Osteoblast (primary cell): ENCODE measurements around the gene ARHGAP21. TPM values are rescaled to one million over a fixed set of nuclear protein-coding genes. Genes with fewer than 3 reads are reported as not detected.

Experiments
- DNase-seq: peaks from one replicate; pipeline ENCODE4 v3.0.0; 2011; ENCODE audit warnings: low spot score, mixed read lengths; ENCODE audit not compliant: insufficient read length; ENCODE audit errors: missing footprints
- H2AFZ ChIP-seq: 2 replicates; pipeline ENCODE4 v1.6.0; 2011; ENCODE audit warnings: mild to moderate bottlenecking, low read length
- H3K27ac ChIP-seq: 2 replicates; pipeline ENCODE4 v1.5.1; 2011; ENCODE audit warnings: mild to moderate bottlenecking, low read depth, low read length, moderate library complexity
- H3K27me3 ChIP-seq: 2 replicates; pipeline ENCODE4 v1.6.0; 2012; ENCODE audit warnings: mild to moderate bottlenecking, control low read depth, inconsistent platforms, low read length, moderate library complexity; ENCODE audit not compliant: insufficient read depth
- H3K36me3 ChIP-seq: 2 replicates; pipeline ENCODE4 v1.5.1; 2011; ENCODE audit warnings: mild to moderate bottlenecking, low read length, control low read depth, moderate library complexity; ENCODE audit not compliant: insufficient read depth
- H3K4me1 ChIP-seq: 2 replicates; pipeline ENCODE4 v1.5.1; 2011; ENCODE audit warnings: mild to moderate bottlenecking, low read length, control low read depth, moderate library complexity; ENCODE audit not compliant: insufficient read depth
- H3K4me2 ChIP-seq: 2 replicates; pipeline ENCODE4 v1.6.0; 2011; ENCODE audit warnings: mild to moderate bottlenecking, low read length; ENCODE audit not compliant: insufficient read depth
- H3K4me3 ChIP-seq: fragments of 200-600 bp; sonication (generic); 3 replicates; pipeline ENCODE4 v1.5.1; 2012; ENCODE audit warnings: mild to moderate bottlenecking, low read length, inconsistent platforms; ENCODE audit not compliant: insufficient read depth
- H3K79me2 ChIP-seq: 2 replicates; pipeline ENCODE4 v1.6.0; 2012; ENCODE audit warnings: mild to moderate bottlenecking, low read length, control low read depth, inconsistent platforms; ENCODE audit not compliant: insufficient read depth
- H3K9me3 ChIP-seq: 2 replicates; pipeline ENCODE4 v1.5.1; 2011; ENCODE audit warnings: low read depth, low read length, control low read depth
- H4K20me1 ChIP-seq: 2 replicates; pipeline ENCODE4 v1.6.0; 2012; ENCODE audit warnings: mild to moderate bottlenecking, low read length, control low read depth; ENCODE audit not compliant: insufficient read depth
- total RNA-seq: library from RNA; depleted of rRNA; stranded (reverse); fragments of >200 nt; gene quantifications from 2 replicates; pipeline ENCODE4 v1.2.3, GENCODE V29; 2012
- TF ChIP-seq, protein P1 (sequence below): IDR thresholded peaks from 2 replicates; pipeline ENCODE4 v1.5.1; 2011; ENCODE audit warnings: mild to moderate bottlenecking, low read depth, low read length, moderate library complexity; ENCODE audit errors: extremely low read depth

The ARHGAP21 gene
- total RNA-seq, 1 donor: 140 TPM

GRCh38 chr10:24740714-24741113, 17.0 kb upstream of the ARHGAP21 start:
- H3K4me2 ChIP-seq: no peak overlapping the region
- no peaks in the 10 kb centered on the region for H3K36me3 ChIP-seq
- no peak for DNase-seq
- no peak overlapping the region for H3K4me3 ChIP-seq
- no peaks in the 10 kb centered on the region for H3K4me1 ChIP-seq
- no peaks in the 10 kb centered on the region for H3K79me2 ChIP-seq
- no peaks in the 10 kb centered on the region for H3K27me3 ChIP-seq
- TF ChIP-seq, protein P1, sequence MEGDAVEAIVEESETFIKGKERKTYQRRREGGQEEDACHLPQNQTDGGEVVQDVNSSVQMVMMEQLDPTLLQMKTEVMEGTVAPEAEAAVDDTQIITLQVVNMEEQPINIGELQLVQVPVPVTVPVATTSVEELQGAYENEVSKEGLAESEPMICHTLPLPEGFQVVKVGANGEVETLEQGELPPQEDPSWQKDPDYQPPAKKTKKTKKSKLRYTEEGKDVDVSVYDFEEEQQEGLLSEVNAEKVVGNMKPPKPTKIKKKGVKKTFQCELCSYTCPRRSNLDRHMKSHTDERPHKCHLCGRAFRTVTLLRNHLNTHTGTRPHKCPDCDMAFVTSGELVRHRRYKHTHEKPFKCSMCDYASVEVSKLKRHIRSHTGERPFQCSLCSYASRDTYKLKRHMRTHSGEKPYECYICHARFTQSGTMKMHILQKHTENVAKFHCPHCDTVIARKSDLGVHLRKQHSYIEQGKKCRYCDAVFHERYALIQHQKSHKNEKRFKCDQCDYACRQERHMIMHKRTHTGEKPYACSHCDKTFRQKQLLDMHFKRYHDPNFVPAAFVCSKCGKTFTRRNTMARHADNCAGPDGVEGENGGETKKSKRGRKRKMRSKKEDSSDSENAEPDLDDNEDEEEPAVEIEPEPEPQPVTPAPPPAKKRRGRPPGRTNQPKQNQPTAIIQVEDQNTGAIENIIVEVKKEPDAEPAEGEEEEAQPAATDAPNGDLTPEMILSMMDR: no peak
- no peaks in the 10 kb centered on the region for H3K9me3 ChIP-seq
- no peaks in the 10 kb centered on the region for H4K20me1 ChIP-seq
- H2AFZ ChIP-seq: no peak overlapping the region
- no peak overlapping the region for H3K27ac ChIP-seq

- H3K4me2 ChIP-seq: no peak overlapping the region
- H2AFZ ChIP-seq: no peak overlapping the region
- no peaks in the 10 kb centered on the region for H3K79me2 ChIP-seq
- H3K36me3 ChIP-seq: no peaks in the 10 kb centered on the region
- no peaks in the 10 kb centered on the region for H3K4me1 ChIP-seq
- H3K27me3 ChIP-seq: no peaks in the 10 kb centered on the region
- H3K9me3 ChIP-seq: no peaks in the 10 kb centered on the region
- DNase-seq: no peak
- no peaks in the 10 kb centered on the region for H4K20me1 ChIP-seq
- H3K27ac ChIP-seq: no peak overlapping the region
- TF ChIP-seq, protein P1: no peak
- no peak overlapping the region for H3K4me3 ChIP-seq
Observed at GRCh38 chr10:24737001-24737400, 13.3 kb upstream of the ARHGAP21 start.

GRCh38 chr10:24731942-24732341, 8.3 kb upstream of the ARHGAP21 start:
- Histone ChIP-seq H3K27ac (no peak overlapping the region), H2AFZ (no peak overlapping the region), H3K36me3 (no peaks in the 10 kb centered on the region), H4K20me1 (no peaks in the 10 kb centered on the region), H3K4me1 (no peaks in the 10 kb centered on the region), H3K27me3 (no peaks in the 10 kb centered on the region), H3K9me3 (no peaks in the 10 kb centered on the region), H3K4me3 (no peak overlapping the region), H3K79me2 (no peaks in the 10 kb centered on the region), H3K4me2 (no peak overlapping the region)
- TF ChIP-seq, protein P1: no peak
- no peak for DNase-seq

GRCh38 chr10:24730811-24731210, 7.1 kb upstream of the ARHGAP21 start:
- TF ChIP-seq, protein P1: no peak
- no peaks in the 10 kb centered on the region for H3K27me3 ChIP-seq
- no peak overlapping the region for H3K4me3 ChIP-seq
- no peak overlapping the region for H2AFZ ChIP-seq
- no peak overlapping the region for H3K4me2 ChIP-seq
- H3K36me3 ChIP-seq: no peaks in the 10 kb centered on the region
- no peak for DNase-seq
- H3K4me1 ChIP-seq: no peaks in the 10 kb centered on the region
- no peaks in the 10 kb centered on the region for H3K9me3 ChIP-seq
- no peaks in the 10 kb centered on the region for H3K79me2 ChIP-seq
- no peak overlapping the region for H3K27ac ChIP-seq
- no peaks in the 10 kb centered on the region for H4K20me1 ChIP-seq
